Measurements from ENCODE around the gene MGAT4A.

- no peak for TF ChIP-seq CTCF (IDR thresholded peaks at IDR 0.05)
- TF ChIP-seq POLR2A (IDR thresholded peaks at IDR 0.05): no peak
These were observed 44.4 kb upstream of the MGAT4A start for GRCh38 chr2:98775146-98775986.
